Measurements from ENCODE around the gene SLC2A4. TPM values are rescaled to one million over a fixed set of nuclear protein-coding genes. Genes with fewer than 3 reads are reported as not detected.
"Not testable (repeated sequence)": the region's sequence is repeated elsewhere in the genome, so short reads cannot be mapped to it uniquely, and the experiment has no call there.

SLC2A4 gene
- polyA plus RNA-seq, 3 donors: not detected

DNA sequence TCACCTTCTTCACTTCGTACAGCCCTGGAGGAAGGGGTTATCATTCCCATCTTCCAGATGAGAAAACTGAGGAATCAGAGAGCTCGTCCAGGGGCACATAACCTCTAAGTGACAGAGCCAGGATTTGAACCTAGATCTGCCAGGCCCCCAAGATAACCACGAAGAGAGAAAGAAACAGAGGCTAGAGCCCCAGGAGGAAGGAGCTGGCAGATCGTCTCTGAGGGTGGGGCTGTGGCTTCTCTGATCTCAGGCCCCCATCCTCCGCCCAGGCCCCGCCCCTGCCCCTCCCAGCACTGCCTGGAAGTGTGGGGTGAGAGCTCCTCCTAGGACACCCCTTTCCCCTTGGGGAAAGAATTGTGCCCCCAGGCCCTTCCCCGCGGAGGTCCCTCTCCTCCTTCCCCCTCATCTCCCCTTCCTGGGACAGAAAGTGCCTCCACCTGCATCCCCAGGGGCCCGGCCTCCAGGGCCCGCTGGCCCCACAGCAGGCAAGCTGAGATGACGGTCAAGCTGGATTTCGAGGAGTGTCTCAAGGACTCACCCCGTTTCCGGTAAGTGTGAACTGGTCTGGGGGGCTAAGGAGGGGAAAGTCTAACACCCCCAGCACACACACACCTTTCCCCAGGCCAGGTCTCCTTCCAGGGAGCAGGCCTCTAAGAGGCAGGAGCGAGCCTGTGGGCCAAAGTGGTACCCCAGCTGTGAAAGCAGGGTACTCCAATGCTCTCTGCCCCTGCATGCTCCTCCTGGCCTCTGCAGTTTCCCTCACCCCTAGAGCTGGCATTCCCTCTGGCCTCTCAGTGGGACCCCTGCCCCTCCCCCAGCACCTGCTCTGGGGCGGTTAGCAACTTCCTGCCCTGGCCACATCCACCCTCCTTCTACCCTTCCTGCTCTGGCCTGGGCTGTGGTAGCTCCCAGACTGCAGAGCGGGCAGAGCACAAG, 55.0 kb downstream of the SLC2A4 start, which contains the start of gene ACAP1:
TSS of gene ACAP1 (plus strand) at position 290 of the 936 bp plus-strand sequence. CDS start at position 496, 206 bp downstream.
- TF ChIP-seq, protein P1, sequence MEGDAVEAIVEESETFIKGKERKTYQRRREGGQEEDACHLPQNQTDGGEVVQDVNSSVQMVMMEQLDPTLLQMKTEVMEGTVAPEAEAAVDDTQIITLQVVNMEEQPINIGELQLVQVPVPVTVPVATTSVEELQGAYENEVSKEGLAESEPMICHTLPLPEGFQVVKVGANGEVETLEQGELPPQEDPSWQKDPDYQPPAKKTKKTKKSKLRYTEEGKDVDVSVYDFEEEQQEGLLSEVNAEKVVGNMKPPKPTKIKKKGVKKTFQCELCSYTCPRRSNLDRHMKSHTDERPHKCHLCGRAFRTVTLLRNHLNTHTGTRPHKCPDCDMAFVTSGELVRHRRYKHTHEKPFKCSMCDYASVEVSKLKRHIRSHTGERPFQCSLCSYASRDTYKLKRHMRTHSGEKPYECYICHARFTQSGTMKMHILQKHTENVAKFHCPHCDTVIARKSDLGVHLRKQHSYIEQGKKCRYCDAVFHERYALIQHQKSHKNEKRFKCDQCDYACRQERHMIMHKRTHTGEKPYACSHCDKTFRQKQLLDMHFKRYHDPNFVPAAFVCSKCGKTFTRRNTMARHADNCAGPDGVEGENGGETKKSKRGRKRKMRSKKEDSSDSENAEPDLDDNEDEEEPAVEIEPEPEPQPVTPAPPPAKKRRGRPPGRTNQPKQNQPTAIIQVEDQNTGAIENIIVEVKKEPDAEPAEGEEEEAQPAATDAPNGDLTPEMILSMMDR (IDR thresholded peaks at IDR 0.05): no peak
- Mint-ChIP-seq H3K9me3 (no peaks in the 10 kb centered on the region), H3K27me3 (ENCODE audit: low read depth in 3 of 3) (peaks cover 0 to 9% (median 0%) of the 10 kb centered on the region in 3 donors), H3K27ac (peak within 1 kb of the TSS; percentile 0 to 91 (median 88)), H3K4me3 (peak within 1 kb of the TSS; percentile 78 to 90), H3K4me1 (peaks cover 53% of the 10 kb centered on the region), H3K36me3 (peaks cover 13 to 27% of the 10 kb centered on the region in 2 donors)
- peaks cover under 1 to 14% of the 10 kb centered on the region in 2 donors for H3K36me3 ChIP-seq (replicated peaks in 1 of 2; ENCODE audit: control insufficient read depth in 1 of 2, insufficient read depth in 2 of 2, low read length in 2 of 2)
- peak within 1 kb of the TSS; percentile 49 to 71 for H3K27ac ChIP-seq (ENCODE audit: low read depth in 1 of 2, low read length in 2 of 2)
- intact Hi-C loops (cut with micrococcal nuclease): no loop called here
- H4K20me1 ChIP-seq (ENCODE audit: insufficient read depth, low read length): no peaks in the 10 kb centered on the region
- peaks cover 35 to 46% of the 10 kb centered on the region in 2 donors for H3K4me1 ChIP-seq (ENCODE audit: control insufficient read depth in 1 of 2, insufficient read depth in 2 of 2, low read length in 2 of 2)
- peak within 1 kb of the TSS; percentile 89 for H2AFZ ChIP-seq (ENCODE audit: insufficient read depth, low read depth, low read length, poor library complexity, severe bottlenecking)
- peak within 1 kb of the TSS; percentile 29 to 79 (median 59) for H3K4me3 ChIP-seq (replicated peaks in 1 of 3; ENCODE audit: low read depth in 2 of 3, low read length in 3 of 3)
- 6% methylated on average over 3 of the region's 17 CpGs for WGBS (ENCODE audit: insufficient coverage)
- H3K27me3 ChIP-seq (ENCODE audit: control insufficient read depth in 2 of 2, insufficient read depth in 2 of 2, low read length in 2 of 2): no peaks in the 10 kb centered on the region
- no peaks in the 10 kb centered on the region for H3K9me3 ChIP-seq (replicated peaks in 1 of 2; ENCODE audit: control insufficient read depth in 1 of 2, insufficient read depth in 1 of 2, low read length in 2 of 2)
- H3K79me2 ChIP-seq (ENCODE audit: insufficient read depth, low read length): peaks cover 27% of the 10 kb centered on the region
- H3K9ac ChIP-seq (ENCODE audit: insufficient read depth, low read length, poor library complexity, severe bottlenecking): peak within 1 kb of the TSS; percentile 63
- H3K4me2 ChIP-seq (replicated peaks; ENCODE audit: extremely low read depth, low read length, poor library complexity, severe bottlenecking): peak within 1 kb of the TSS; percentile 88
- peak in 1 of 3 donors; percentile 34 for DNase-seq

DNA sequence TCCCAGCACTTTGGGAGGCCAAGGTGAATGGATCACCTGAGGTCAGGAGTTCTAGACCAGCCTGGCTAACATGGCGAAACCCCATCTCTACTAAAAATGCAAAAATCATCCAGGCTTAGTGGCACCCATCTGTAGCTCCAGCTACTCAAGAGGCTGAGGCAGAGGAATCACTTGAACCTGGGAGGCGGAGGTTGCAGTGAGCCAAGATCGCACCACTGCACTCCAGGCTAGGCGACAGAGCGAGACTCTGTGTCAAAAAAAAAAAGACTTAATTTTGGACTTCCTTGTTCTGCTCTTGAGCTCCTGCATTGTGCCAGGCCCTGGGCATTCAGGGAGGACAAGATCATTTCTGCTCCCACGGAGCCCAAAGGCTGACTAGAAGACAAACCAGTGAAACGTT, 56.1 kb downstream of the SLC2A4 start:
- DNase-seq; H3K27me3 ChIP-seq (ENCODE audit: control insufficient read depth in 2 of 2, insufficient read depth in 2 of 2, low read length in 2 of 2); H3K27me3 Mint-ChIP-seq (ENCODE audit: low read depth in 3 of 3); H3K9me3 ChIP-seq (replicated peaks in 1 of 2; ENCODE audit: control insufficient read depth in 1 of 2, insufficient read depth in 1 of 2, low read length in 2 of 2); H3K9me3 Mint-ChIP-seq; H4K20me1 ChIP-seq (ENCODE audit: insufficient read depth, low read length); H3K9ac ChIP-seq (ENCODE audit: insufficient read depth, low read length, poor library complexity, severe bottlenecking); intact Hi-C loops (cut with micrococcal nuclease); H3K27ac ChIP-seq (ENCODE audit: low read depth in 1 of 2, low read length in 2 of 2): not testable (repeated sequence)
- peak overlapping the region; percentile 88 for H3K4me2 ChIP-seq (replicated peaks; ENCODE audit: extremely low read depth, low read length, poor library complexity, severe bottlenecking)
- peak overlapping the region in 1 of 3 experiments; percentile 79 for H3K4me3 ChIP-seq (replicated peaks in 1 of 3; ENCODE audit: low read depth in 2 of 3, low read length in 3 of 3)
- H3K36me3 ChIP-seq (replicated peaks in 1 of 2; ENCODE audit: control insufficient read depth in 1 of 2, insufficient read depth in 2 of 2, low read length in 2 of 2): peaks cover 10 to 25% of the 10 kb centered on the region in 2 donors
- peak overlapping the region in 4 of 7 donors; percentile 30 to 79 (median 45) for H3K27ac Mint-ChIP-seq
- peaks cover 21 to 38% of the 10 kb centered on the region in 2 donors for H3K36me3 Mint-ChIP-seq
- H3K4me1 ChIP-seq (ENCODE audit: control insufficient read depth in 1 of 2, insufficient read depth in 2 of 2, low read length in 2 of 2): peaks cover 26 to 36% of the 10 kb centered on the region in 2 donors
- H2AFZ ChIP-seq (ENCODE audit: insufficient read depth, low read depth, low read length, poor library complexity, severe bottlenecking): peak overlapping the region; percentile 89
- WGBS (ENCODE audit: insufficient coverage): 35% methylated on average over 7 of the region's 7 CpGs
- peak overlapping the region; percentile 78 to 90 for H3K4me3 Mint-ChIP-seq
- H3K79me2 ChIP-seq (ENCODE audit: insufficient read depth, low read length): peaks cover 27% of the 10 kb centered on the region
- peaks cover 42% of the 10 kb centered on the region for H3K4me1 Mint-ChIP-seq

Small RNA genes within 50 kb of the gene (small RNA-seq; reads per million reads assigned to genes)
- gene AC026954.2 (ENCODE audit: insufficient read length, low read depth): not detected
- not detected for gene RF00019 (ENCODE audit: insufficient read length, low read depth)

Other genes starting within 250 kb of the SLC2A4 start
- 1 to 10 TPM in 2 of 3 donors, under 1 TPM in 1; 0.93 to 3.1 (median 2.2) TPM for gene SLC16A13, start 245.7 kb upstream of the SLC2A4 start, polyA plus RNA-seq
- gene SLC16A11, start 237.6 kb upstream of the SLC2A4 start, polyA plus RNA-seq: not detected
- 10 to 100 TPM; 22.7 to 69.4 (median 61.9) TPM for gene CLEC10A, start 201.5 kb upstream of the SLC2A4 start, polyA plus RNA-seq
- 100 to 1,000 TPM in 1 of 3 donors, 10 to 100 TPM in 2; 53.3 to 148 (median 78.3) TPM for gene ASGR2, start 166.9 kb upstream of the SLC2A4 start, polyA plus RNA-seq
- 100 to 1,000 TPM in 2 of 3 donors, 10 to 100 TPM in 1; 82.0 to 126 (median 114) TPM for gene ASGR1, start 102.3 kb upstream of the SLC2A4 start, polyA plus RNA-seq
- gene DLG4, start 61.9 kb upstream of the SLC2A4 start, polyA plus RNA-seq: 10 to 100 TPM in 1 of 3 donors, under 1 TPM in 2; 0.37 to 42.6 (median 0.39) TPM
- gene ACADVL, start 61.8 kb upstream of the SLC2A4 start, polyA plus RNA-seq: 1,000 to 10,000 TPM in 1 of 3 donors, 100 to 1,000 TPM in 2; 152 to 1,231 (median 154) TPM
- 1 to 10 TPM; 6.7 to 7.8 (median 7.0) TPM for gene DVL2, start 47.2 kb upstream of the SLC2A4 start, polyA plus RNA-seq
- gene PHF23, start 42.3 kb upstream of the SLC2A4 start, polyA plus RNA-seq: 10 to 100 TPM; 12.0 to 18.0 (median 12.9) TPM
- 1,000 to 10,000 TPM; 1,029 to 2,937 (median 2,814) TPM for gene GABARAP, start 39.3 kb upstream of the SLC2A4 start, polyA plus RNA-seq
- 100 to 1,000 TPM in 1 of 3 donors, 10 to 100 TPM in 2; 29.5 to 198 (median 38.3) TPM for gene CTDNEP1, start 30.0 kb upstream of the SLC2A4 start, polyA plus RNA-seq
- gene ELP5, start 29.5 kb upstream of the SLC2A4 start, polyA plus RNA-seq: 10 to 100 TPM; 36.1 to 49.5 (median 44.1) TPM
- 10 to 100 TPM in 1 of 3 donors, 1 to 10 TPM in 1, under 1 TPM in 1; 0.49 to 13.4 (median 2.1) TPM for gene CLDN7, start 19.2 kb upstream of the SLC2A4 start, polyA plus RNA-seq
- gene YBX2, start 12.9 kb downstream of the SLC2A4 start, polyA plus RNA-seq: not detected
- gene EIF5A, start 25.9 kb downstream of the SLC2A4 start, polyA plus RNA-seq: 100 to 1,000 TPM; 465 to 511 (median 485) TPM
- 100 to 1,000 TPM in 1 of 3 donors, 10 to 100 TPM in 2; 53.5 to 162 (median 59.6) TPM for gene GPS2, start 33.6 kb downstream of the SLC2A4 start, polyA plus RNA-seq
- gene NEURL4, start 47.6 kb downstream of the SLC2A4 start, polyA plus RNA-seq: 10 to 100 TPM in 1 of 3 donors, under 1 TPM in 2; 0.35 to 42.6 (median 0.44) TPM
- gene ACAP1, start 54.8 kb downstream of the SLC2A4 start, polyA plus RNA-seq: 10 to 100 TPM; 32.1 to 68.5 (median 40.5) TPM
- gene KCTD11, start 70.4 kb downstream of the SLC2A4 start, polyA plus RNA-seq: 1 to 10 TPM; 3.4 to 5.6 (median 3.6) TPM
- gene TMEM95, start 73.4 kb downstream of the SLC2A4 start, polyA plus RNA-seq: not detected
- gene TNK1, start 99.4 kb downstream of the SLC2A4 start, polyA plus RNA-seq: not detected
- 10 to 100 TPM; 37.6 to 70.4 (median 45.7) TPM for gene PLSCR3, start 112.8 kb downstream of the SLC2A4 start, polyA plus RNA-seq
- 10 to 100 TPM; 39.2 to 81.4 (median 72.6) TPM for gene TMEM256, start 122.4 kb downstream of the SLC2A4 start, polyA plus RNA-seq
- under 1 TPM in 1 of 3 donors, not detected in 2; 0.55 TPM for gene NLGN2, start 126.1 kb downstream of the SLC2A4 start, polyA plus RNA-seq
- not detected for gene SPEM1, start 138.6 kb downstream of the SLC2A4 start, polyA plus RNA-seq
- not detected for gene SPEM2, start 143.9 kb downstream of the SLC2A4 start, polyA plus RNA-seq
- not detected for gene SPEM3, start 147.1 kb downstream of the SLC2A4 start, polyA plus RNA-seq
- 10 to 100 TPM in 1 of 3 donors, 1 to 10 TPM in 2; 5.1 to 11.3 (median 9.8) TPM for gene TMEM102, start 153.7 kb downstream of the SLC2A4 start, polyA plus RNA-seq
- gene FGF11, start 157.8 kb downstream of the SLC2A4 start, polyA plus RNA-seq: 1 to 10 TPM in 1 of 3 donors, not detected in 2; 2.2 TPM
- gene CHRNB1, start 163.3 kb downstream of the SLC2A4 start, polyA plus RNA-seq: 10 to 100 TPM in 2 of 3 donors, 1 to 10 TPM in 1; 9.3 to 15.7 (median 14.7) TPM
- gene ZBTB4, start 197.9 kb downstream of the SLC2A4 start, polyA plus RNA-seq: 1 to 10 TPM; 3.4 to 8.1 (median 4.4) TPM
- gene SLC35G6, start 199.7 kb downstream of the SLC2A4 start, polyA plus RNA-seq: not detected
- 10 to 100 TPM; 12.1 to 27.9 (median 25.4) TPM for gene POLR2A, start 202.6 kb downstream of the SLC2A4 start, polyA plus RNA-seq